Right ventricle myocardium inferior (tissue), 1 donor: ENCODE measurements around the gene SET. TPM values are rescaled to one million over a fixed set of nuclear protein-coding genes. Genes with fewer than 3 reads are reported as not detected.
A peak's percentile ranks its signal among the peaks of the same experiment; 100 is the strongest.
"Not testable (repeated sequence)": the region's sequence is repeated elsewhere in the genome, so short reads cannot be mapped to it uniquely, and the experiment has no call there.

Experiments used
- ATAC-seq: fragments of 200-7000 bp; cut with Tn5 transposase; one replicate; pipeline ENCODE4 v1.9.1; 2020; ENCODE audit warnings: mild to moderate bottlenecking, moderate library complexity
- DNase-seq: peaks from one replicate; pipeline ENCODE4 v3.0.0; 2021; ENCODE audit errors: missing footprints
- intact Hi-C: fragments of 100-400 bp; cut with DNase I; formaldehyde crosslinking; loops from one replicate; pipeline ENCODE4 v1.11.0; 2022
- long read RNA-seq: library from polyadenylated mRNA; unstranded; transcript quantifications from one replicate; pipeline ENCODE4 v2.0.0, GENCODE V29; 2021
- total RNA-seq: library from RNA; stranded (reverse); fragmentation: NEBNext Ultra II Directional; extraction: Animal tissue kit (Norgen Biotek cat#: 25700); gene quantifications from one replicate; pipeline ENCODE4 v1.2.1, GENCODE V29; 2021
- donor health status: DM: no; HTN: yes; CAD: no; lungs with severe emphysema.

SET gene, protein sequence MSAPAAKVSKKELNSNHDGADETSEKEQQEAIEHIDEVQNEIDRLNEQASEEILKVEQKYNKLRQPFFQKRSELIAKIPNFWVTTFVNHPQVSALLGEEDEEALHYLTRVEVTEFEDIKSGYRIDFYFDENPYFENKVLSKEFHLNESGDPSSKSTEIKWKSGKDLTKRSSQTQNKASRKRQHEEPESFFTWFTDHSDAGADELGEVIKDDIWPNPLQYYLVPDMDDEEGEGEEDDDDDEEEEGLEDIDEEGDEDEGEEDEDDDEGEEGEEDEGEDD
- 175 TPM for total RNA-seq
- long read RNA-seq, transcript SET-201 (8 exons, 2,915 nt) = major isoform, 75 of 81 reads
- long read RNA-seq, partial matches to known transcripts = 3 of 81 reads
- long read RNA-seq, other reads (novel, unspliced or antisense) = 2 of 81 reads

DNA sequence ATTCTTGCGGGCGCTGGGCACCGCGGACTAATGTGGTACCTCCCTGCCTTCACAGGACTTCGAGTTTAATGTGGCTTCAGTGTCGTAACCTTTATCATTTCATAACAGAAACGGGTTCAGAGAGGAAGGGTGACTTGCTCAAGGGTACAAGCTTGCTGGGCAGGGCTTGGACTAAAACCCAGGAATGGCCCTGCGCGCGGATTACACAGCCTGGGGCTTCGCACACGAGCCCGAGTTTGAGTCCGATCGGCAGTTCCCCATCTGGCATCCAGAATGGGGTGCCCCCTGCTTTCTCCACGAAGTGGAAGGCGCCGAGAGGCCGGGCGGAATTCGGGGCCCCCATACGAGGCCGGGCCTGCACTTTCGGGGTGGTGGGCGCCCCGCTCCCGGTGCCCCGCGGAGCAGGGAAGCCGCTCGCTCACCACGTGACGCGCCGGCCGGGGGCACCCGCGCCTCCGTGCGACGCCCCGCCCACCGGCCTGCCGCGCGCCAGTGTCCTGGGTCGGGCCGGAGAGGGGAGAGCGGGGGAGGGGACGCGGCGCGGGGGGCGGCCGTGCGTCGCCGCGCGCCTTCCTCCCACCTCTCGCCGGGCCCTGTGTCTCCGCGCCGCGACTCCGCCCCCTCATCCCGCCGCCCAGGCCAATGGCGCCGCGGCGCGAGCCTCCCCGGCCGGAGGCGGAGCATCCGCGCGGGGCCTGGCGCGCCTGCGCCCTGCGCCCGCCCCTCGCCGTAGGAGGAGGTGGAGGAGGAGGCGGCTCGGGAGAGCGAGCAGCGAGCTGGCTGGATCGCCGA, at the start of gene SET:
SET (plus strand) TSS at position 722 of the 792 bp plus-strand sequence. CDS start 361 bp downstream, outside the sequence.
- ATAC-seq (peak; percentile 97), DNase-seq (peak; percentile 98)
- intact Hi-C loops = loop anchor here (2.0 kb wide), 2 partner anchors 32 to 54 kb away; partner anchors contain the start of gene DYNC2I2

DNA sequence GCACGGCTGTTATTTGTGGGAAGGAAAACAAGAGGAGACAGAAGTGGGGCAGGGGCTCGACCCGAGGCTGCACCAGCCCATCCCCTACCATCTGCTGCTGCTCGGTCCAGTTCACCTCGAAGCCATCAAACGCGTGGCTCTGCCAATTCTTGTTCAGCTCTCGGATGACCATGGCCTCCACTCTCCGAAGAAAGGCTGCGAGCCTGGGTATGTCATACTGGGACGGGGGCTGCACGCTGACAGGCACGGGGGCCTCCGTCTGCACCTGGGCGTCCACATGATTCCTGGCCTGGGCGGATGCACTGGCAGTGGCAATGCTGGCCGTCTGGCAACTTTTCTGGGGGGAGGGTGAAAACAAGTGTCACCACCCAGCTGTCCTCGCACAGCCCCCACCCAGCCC, 48.4 kb upstream of the SET start:
- DNase-seq (peak; percentile 44), ATAC-seq (no peak)
- intact Hi-C loops = no loop called here

DNA sequence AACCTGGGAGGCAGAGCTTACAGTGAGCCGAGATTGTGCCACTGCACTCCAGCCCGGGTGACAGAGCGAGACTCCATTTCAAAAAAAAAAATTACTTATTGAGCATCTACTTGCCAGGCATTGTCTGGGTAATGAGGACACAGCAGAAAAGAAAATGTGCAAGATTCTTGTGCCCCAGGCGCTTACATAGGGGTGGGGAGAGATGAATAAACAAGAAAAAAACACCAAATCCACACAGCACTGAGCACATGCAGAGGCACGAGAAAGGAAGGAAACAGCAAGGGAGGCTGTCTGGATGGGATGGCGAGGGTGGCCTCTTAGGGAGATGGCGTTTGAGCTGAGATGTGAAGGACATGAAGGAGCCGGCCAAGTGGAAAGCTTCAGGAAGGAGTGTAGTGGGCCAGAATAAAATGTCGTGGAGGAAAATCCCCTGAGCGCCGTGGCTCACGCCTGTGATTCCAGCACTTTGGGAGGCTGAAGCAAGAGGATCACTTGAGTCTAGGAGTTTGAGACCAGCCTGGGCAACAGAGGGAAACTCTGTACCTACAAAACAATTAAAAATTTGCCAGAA, 46.3 kb upstream of the SET start:
- DNase-seq (no peak), ATAC-seq (no peak)
- intact Hi-C loops = no loop called here

DNA sequence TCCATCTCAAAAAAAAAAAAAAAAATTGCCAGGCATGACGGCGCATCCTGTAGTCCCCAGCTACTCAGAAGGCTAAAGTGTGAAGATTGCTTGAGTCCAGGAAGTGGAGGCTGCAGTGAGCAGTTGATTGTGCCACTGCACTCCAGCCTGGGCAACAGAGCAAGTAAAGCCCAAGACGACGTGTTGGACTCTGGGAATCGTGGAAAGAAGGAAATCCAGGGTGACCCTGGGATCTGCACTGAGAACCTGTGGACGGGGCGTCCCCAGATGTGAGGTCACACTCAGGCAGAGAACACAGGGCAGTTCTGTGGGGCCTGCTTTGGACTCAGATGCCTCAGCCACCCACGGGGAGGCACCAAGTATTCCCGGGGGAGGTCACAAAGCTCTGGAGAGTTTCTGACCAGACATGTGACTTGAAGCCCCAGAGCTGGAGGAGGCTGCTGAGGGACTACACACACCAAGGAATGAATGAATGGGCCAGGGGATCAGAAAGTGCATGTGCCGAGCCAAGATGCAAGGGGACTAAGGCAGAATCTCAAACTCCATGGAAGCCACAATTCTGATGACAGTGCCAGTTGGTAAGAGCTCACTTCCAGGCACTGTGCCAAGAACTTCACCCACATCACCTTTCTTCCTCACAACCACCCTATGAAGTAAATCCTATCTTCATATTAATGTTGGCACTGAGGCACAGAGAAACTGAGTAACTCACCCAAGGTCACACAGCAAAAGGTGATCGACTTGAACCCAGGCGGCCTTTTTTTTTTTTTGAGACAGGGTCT, 45.3 kb upstream of the SET start:
- intact Hi-C loops = no loop called here
- ATAC-seq (no peak), DNase-seq (no peak)

DNA sequence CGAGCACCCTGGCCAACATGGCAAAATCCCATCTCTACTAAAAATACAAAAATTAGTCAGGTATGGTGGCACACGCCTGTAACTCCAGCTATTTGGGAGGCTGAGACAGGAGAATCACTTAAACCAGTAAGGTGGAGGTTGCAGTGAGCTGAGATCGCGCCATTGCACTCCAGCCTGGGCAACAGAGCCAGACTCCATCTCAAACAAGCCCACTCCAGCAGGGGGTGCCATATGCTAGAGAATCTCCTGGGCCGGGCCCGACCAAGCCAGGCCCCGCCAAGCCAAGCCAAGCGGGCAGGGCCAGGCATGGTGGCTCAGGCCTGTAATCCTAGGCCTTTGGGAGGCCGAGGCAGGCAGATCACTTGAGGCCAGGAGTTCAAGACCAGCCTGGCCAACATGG, 40.8 kb upstream of the SET start:
- DNase-seq, intact Hi-C loops, ATAC-seq: not testable (repeated sequence)

DNA sequence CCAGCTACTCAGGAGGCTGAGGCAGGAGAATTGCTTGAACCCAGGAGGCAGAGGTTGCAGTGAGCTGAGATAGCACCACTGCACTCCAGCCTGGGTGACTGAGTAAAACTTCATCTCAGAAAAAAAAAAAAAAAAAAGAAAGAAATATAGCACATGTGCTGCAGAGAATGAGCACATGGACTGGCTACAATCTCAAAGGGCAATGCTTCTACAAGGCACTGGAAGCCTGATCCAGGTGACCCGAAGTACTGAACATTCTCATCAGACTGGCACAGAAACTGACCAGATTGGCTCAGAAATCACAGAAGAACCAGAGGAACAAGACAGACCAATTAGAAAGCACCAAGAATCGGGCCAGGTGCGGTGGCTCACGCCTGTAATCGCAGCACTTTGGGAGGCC, 37.2 kb upstream of the SET start:
- ATAC-seq (no peak), DNase-seq (no peak)
- intact Hi-C loops = no loop called here

DNA sequence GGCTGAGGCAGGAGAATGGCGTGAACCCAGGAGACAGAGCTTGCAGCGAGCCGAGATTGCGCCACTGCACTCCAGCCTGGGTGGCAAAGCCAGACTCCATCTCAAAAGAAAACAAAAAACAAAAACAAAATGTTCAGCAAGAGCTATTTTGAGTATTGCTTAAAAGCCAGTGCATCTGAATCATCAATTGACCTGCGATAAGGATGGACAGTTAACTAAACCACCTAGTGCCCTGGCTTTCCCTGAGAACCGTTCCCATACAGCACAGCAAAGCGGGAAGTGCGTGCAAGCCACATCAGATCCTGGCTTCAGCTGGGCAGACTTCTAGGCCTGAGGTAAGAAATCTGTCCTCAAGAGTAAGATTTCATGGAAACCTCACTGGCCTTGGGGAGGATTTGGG, 35.1 kb upstream of the SET start:
- no peak for ATAC-seq
- no peak for DNase-seq
- intact Hi-C loops = no loop called here

DNA sequence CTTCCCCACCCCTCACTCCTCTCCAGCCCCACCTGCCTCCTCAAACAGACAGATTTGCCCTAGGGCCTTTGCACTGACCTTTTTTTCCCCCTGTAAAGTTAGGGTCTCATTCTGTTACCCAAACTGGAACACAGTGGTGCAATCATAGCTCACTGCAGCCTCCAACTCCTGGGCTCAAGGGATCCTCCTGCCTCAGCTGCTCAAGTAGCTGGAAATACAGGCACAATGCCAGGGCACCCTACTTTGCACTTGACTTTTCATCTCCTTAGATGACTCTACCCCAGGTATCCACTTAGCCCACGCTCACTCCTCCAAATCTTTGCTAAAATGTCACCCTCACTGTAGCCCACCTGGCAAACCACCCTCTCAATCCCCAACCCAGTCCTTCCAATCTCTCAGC, 34.5 kb upstream of the SET start:
- DNase-seq (no peak), ATAC-seq (no peak)
- intact Hi-C loops = no loop called here

DNA sequence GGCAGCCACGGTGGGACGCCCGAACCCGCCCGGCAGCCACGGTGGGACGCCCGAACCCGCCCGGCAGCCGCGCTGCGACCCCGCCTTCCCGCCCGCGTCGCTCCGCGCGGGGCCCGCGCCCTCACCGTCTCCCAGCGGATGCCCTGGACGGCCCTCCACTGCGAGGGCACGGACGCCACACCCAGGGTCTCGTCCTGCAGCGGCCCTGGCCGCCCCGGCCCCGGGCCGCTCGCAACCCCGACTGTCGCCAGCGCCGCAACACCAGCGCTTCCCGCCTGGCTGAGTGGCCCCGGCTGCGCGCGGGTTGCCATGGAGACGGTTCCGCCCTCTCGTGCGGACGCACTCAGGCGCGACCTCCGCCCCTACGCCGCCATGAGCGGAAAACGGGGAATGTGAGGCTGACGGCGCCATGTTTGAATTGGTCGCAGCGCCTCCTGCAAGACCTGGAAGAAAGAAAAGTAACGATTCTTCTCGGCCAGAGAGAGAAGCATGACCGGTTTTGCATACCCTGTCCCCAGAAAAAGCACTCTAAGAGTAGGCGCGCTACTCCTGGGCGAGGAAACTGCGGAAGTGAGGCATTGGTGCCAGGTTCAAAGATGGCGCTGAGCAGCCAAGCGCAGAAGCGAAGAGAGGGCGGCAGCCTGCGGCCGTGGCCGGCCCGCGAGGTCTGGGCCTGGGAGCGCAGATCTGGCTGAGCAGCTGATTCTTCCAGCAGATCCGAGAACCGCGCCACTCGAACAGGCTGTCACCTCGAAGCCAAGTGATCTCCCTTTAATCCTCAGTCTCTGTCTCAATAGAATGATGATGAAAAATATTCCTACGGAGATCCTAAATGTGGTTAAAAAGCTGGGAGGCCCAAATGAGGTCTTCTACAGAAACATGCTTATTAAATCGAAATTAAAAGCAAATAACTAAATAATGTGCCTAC, 32.3 kb upstream of the SET start, which contains the start of gene DYNC2I2:
DYNC2I2 (minus strand) TSS at position 432 of the 928 bp plus-strand sequence; CDS start at position 311, 121 bp downstream.
- intact Hi-C loops = loop anchor here (2.0 kb wide), 1 partner anchor 32 kb away; the partner anchor contains the start of gene SET
- ATAC-seq (peak; percentile 99), DNase-seq (peak; percentile 99)

DNA sequence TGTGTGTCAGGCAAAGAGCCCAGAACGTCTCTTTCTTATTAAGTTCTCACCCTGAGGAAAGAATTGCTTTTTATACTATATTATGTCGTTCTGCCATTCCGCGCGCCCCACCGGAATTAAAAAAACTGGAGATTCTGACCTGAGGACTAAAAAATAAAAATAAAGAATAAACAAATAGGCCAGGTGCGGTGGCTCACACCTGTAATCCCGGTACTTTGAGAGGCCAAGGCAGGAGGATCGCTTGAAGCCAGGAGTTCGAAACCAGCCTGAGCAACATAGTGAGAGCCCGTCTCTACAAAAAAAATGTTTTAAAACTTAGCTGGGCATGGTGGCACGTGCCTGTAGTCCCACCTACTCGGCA, 31.7 kb upstream of the SET start:
- DNase-seq = no peak
- intact Hi-C loops = loop anchor here (2.0 kb wide), 1 partner anchor 31 kb away; the partner anchor contains the start of gene SET
- ATAC-seq = no peak

DNA sequence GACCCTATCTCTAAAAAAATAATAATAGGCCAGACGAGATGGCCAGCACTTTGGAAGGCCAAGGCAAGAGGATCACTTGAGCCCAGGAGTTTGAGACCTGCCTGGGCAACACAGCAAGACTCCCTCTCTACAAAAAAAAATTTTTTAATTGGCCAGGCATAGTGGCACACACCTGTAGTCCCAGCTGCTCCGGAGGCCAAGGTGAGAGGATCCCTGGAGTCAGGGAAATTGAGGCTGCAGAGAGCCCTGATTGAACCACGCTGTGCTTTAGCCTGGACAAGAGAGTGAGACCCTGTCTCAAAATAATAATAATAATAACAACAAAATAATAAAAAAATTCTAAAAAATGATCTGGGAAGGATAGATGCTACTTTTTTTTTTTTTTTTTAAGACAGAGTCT, 31.2 kb upstream of the SET start:
- intact Hi-C loops = loop anchor here (2.0 kb wide), 1 partner anchor 31 kb away; the partner anchor contains the start of gene SET
- DNase-seq = no peak
- no peak for ATAC-seq

DNA sequence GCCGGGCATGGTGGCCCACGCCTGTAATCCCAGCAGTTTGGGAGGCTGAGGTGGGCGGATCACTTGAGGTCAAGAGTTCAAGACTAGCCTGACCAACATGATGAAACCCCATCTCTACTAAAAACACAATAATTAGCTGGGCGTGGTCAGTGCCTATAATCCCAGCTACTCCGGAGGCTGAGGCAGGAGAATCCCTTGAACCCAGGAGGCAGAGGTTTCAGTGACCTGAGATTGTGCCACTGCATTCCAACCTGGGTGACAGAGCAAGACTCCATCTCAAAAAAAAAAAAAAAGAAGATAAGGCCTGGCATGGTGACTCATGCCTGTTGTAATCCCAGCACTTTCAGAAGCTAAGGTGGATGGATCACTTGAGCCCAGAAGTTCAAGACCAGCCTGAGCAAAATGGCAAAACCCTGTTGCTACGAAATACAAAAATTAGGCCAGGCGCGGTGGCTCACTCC, 22.5 kb upstream of the SET start:
- intact Hi-C loops, DNase-seq, ATAC-seq: not testable (repeated sequence)

DNA sequence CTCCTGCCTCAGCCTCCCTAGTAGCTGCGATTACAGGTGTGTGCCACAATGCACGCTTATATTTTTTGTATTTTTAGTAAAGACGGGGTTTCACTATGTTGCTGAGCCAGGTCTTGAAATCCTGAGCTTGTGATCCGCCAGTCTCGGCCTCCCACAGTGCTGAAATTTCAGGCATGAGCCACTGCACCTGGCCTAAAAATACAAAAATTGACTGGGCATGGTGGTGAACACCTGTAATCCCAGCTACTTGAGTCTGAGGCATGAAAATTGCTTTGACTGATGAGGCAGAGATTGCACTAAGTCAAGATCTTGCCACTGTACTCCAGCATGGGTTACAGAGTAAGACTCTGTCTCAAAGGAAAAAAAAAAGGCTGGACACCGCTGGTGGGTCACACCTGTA, 19.2 kb upstream of the SET start:
- DNase-seq = no peak
- no peak for ATAC-seq
- intact Hi-C loops = no loop called here

DNA sequence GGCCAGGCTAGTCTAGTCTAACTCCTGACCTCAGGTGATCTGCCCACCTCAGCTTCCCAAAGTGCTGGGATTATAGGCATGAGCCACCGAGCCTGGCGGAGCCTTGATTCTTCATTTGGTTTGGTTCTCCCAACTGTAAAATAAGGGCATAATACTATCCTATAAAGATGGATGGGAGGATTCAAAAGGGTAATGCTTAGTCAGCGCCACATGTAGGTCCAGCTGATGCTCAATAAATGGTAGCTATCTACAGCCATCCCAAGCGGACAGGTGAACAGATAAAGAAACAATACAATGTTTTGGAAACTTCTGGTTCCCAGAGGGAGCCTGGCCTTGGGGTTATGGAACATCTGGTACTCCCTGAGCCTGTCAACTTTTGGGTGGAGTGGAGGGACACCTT, 13.6 kb upstream of the SET start:
- DNase-seq (no peak), ATAC-seq (no peak)
- intact Hi-C loops = no loop called here

DNA sequence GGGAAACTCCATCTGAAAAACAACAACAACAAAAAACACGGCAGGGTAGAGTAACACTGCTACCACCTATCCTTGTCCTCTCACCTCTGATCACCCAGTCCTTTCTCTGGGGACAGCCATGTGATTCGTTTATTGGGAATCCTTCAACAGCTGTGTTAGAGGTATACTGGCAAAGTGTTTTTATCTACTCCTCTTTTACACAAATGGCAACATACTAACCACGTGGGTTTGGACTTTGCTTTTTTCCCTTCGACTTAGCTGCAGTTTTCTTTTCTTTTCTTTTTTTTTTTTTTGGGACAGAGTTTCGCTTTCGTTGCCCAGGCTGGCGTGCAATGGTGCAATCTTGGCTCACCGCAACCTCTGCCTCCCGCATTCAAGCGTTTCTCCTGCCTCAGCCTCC, 11.2 kb upstream of the SET start:
- intact Hi-C loops = no loop called here
- DNase-seq (no peak), ATAC-seq (no peak)

DNA sequence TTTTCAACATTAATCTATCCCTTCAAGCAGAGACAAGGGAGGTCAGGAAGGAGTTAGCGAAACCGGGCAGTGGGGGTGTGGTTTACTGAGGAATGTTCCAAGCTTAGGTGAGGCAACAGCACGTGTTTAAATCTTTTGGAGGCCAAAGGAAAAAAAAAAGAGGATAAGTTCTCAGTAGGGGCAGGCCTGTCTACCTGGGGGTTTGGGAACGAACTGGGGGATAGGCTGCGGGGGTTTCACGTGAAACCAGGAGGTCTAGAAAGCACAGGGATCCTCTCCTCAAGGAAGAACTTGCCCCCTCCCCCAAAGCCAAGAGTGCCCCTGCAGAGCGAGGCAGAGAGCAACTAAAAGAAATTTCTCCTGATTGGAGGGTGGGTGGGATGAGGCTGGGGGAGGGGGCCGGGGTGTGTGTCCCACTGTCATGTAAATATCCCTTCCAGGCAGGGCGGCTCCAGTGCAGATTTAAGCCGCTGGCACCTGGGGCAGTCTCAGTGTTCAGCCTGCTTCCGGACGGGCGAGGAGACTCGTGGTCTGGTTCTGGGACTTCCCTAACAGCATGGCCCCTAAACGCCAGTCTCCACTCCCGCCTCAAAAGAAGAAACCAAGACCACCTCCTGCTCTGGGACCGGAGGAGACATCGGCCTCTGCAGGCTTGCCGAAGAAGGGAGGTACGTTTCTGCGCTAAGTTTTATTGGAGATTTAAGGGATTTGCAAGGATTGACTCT, 5.5 kb upstream of the SET start:
- intact Hi-C loops = no loop called here
- ATAC-seq (no peak), DNase-seq (peak; percentile 80)

DNA sequence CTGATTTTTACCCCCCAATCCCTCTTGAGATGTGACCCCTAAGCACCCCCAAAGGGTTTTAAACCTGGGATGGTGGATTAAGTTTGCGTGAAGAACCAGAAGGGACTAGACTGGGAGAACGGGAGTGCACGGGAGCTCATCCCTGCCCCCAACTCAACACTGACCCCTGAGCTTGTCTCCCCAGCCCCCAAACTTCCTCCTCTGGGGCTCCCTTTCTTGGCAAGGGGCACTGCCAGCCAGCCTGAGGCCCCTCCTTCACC, 5.0 kb upstream of the SET start:
- ATAC-seq = no peak
- intact Hi-C loops = no loop called here

More for the DNA sequence above, 5.0 kb upstream of the SET start:
- DNase-seq = no peak
